ENCODE measurements around the gene KCNA10.
"Not testable (repeated sequence)": the region's sequence is repeated elsewhere in the genome, so short reads cannot be mapped to it uniquely, and the experiment has no call there.

The KCNA10 gene

DNA sequence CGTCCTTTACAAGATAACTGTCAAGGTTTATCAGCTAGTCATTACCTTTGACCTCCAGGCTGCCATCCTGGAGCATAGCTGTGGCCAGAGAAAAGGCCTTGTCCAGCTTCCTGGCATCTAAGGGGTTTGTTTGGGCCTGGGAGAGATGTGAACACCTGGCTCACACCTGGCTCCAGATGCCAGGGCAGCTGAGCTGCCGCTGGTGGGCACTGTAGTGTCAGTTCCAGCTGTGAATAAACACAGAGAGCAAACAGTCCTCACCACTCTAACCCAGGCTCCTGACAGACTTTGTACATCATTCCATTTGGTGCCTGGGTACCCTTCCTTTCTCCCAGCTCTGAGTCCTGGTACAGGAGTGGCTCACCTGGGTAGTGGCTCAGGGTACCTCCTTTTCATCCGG, 14.3 kb upstream of the KCNA10 start:
- no peak for DNase-seq (ENCODE audit: low read depth)

DNA sequence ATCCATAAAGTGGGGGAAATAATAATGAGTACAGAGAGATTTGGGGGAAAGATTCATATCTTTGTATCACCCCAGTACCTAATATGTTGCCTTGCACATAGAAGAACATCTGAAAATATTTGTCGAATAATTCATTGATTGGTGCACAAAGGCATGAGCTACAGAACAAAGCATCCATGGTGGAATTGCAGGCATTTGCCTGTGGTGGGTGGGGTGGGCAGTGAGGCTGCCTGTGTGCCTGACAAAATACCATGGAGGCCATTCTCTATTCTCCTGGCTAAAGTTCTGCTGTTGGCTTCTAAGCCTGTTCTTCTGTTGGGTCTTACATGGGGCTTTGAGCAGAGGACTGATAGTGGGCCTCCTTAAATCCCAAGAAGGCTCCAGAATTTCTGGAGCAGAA, 10.0 kb upstream of the KCNA10 start:
- no peak for DNase-seq (ENCODE audit: low read depth)

GRCh38 chr1:110526201-110526780, 7.3 kb upstream of the KCNA10 start:
- DNase-seq (ENCODE audit: low read depth), result no peak

DNA sequence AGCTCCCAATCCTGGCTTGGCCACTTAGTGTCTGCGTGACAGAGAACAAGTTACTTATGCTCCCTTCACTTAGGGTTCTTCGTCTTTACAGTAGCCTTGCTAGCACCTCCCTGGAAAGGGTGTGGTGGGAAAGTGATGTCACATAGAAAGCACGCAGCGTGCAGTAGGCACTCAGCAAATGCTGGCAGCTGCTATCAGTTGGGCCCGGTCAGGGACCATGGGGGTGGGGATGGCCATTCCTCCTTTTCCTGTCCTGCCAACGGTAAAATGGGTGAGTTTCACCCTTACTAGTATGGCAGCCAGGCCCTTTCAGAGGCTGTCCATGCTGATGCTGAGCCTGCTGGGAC, 6.2 kb upstream of the KCNA10 start:
- DNase-seq (ENCODE audit: low read depth), result no peak

DNA sequence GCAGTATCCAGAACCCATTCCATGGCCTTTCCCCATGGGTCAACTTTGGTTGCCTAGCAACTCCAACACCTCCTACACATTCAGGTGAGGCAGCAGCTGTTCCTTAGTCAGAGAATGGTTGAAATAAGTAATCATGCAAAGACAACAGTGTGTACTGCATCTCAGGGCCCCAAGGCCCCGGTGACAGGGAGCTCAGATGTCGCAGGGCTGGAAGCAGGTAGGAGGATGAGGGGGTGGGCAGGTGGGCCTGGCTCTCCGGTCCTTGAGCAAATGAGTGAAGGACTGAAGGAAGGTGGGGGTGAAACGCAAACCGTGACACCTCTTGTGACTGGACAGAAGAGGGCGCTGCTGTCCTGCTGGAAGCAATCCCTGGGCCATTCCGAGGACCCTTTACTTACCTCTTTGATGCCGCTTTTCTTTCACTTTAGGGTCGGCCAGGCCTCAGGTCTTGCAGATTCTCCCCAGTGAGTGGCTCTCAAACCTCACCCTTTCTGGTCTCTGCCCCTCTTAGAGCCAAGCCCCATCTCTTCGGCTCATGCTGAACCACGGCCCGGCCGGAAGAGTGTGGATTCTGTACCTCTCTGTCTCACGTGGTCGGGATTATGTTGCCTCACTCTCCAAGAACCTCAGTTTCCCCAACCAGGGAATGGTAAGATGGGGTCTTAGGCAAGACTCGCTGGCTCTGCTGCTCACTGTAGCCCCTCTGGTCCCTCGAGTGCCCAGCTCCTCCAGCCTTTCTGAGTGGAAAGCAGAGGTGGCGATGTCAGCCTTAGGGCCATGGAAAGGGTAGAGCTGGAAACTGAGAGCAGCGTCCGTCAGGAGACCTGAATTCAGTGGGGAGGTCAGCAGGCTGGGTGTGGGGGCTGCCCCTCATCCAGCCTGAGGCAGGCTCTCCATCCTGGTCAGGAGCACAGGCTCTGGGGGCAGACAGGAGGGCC, 5.6 kb upstream of the KCNA10 start:
- no peak for DNase-seq (ENCODE audit: low read depth)

- DNase-seq (ENCODE audit: low read depth), result peak; percentile 7
Measured at GRCh38 chr1:110523011-110523410, 4.0 kb upstream of the KCNA10 start.

GRCh38 chr1:110522560-110522959, 3.6 kb upstream of the KCNA10 start:
- no peak for DNase-seq (ENCODE audit: low read depth)

GRCh38 chr1:110520827-110521226, 1.9 kb upstream of the KCNA10 start:
- no peak for DNase-seq (ENCODE audit: low read depth)

- no peak for DNase-seq (ENCODE audit: low read depth)
Measured at GRCh38 chr1:110515891-110516290, 3.1 kb downstream of the KCNA10 start.

DNA sequence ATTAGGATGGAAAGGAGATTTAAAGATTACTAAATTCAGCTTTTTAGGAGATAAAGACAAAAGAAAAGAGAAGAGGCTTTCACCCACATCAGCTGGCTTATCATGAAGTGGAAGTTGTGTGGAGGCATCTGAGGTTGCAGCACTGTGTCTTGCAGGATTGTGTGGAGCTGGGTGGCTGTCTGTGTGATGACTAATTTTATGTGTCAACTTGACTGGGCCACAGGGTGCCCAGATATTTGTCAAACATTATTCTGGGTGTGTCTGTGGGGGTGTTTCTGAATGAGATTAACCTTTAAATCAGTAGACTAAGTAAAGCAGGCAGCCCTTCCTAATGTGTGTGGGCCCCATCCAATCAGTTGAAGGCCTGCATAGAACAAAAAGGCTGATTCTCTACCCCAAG, 3.9 kb downstream of the KCNA10 start:
- DNase-seq (ENCODE audit: low read depth), result no peak

DNA sequence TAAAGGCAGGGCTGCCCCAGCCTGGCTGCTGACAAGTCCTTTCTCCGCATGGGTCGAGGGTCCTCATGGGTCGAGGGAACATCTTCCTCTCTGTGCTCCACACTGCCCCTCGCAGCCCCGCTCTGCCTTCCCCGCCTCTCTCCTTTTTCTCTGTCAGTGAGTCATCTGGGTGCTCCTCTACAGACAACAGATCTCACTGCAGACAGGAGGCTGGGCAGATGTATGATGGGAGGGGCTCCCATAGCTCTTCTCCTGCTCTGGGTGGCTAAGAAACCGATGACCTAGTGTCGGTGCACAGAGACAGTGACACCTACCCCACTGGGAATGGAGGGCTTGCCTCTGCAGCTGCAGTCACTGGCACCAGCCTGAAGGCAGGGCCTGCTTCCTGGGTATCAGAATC, 5.5 kb downstream of the KCNA10 start:
- DNase-seq (ENCODE audit: low read depth), result no peak

GRCh38 chr1:110511436-110511835, 7.5 kb downstream of the KCNA10 start:
- DNase-seq (ENCODE audit: low read depth), result no peak

GRCh38 chr1:110510921-110511320, 8.1 kb downstream of the KCNA10 start:
- not testable (repeated sequence) for DNase-seq (ENCODE audit: low read depth)

GRCh38 chr1:110509655-110510054, 9.3 kb downstream of the KCNA10 start:
- DNase-seq (ENCODE audit: low read depth), result no peak

DNA sequence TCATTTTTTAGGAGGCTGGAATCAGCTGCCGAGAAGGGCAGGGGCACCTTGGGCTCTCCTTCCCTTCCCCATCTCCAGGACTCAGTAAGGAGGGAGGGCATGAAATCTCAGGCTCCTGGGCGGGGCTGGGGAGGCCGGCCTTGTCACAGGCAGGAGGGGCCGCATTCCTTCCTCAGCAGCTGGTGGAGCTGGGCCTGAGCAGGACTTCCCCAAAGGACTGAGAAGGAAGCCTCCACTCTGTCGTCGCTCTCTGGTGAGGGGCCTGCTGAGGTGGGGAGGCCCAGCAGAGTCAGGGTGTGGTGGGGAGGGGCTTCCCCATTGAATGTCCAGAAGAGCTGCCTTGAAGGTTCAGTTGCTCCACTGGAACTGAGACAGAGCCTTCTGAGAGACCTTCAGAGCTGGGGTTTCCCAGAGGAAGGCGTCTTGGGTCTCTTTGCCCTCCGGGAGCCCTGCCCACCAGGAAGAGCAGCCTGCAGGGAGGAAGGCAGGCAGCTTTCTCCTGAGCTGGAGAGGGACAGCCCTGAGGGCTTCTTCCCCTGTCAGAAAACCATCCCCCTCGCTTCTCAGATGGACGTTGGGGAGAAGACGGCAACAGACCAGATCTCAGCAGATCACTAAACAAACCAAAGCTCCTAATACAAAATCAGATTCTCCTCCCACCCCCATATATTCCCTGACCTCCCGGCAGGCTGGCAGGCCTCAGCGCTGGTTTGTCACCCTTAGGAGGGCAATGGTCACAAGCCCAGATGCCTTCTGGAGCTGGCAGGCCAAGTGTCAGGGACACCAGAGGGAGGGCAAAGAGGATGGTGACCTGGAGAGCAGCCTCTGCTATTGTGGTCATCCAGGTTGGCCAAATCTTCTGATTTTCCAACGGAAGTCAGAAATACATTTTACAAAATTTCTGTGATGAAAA, 10.7 kb downstream of the KCNA10 start:
- no peak for DNase-seq (ENCODE audit: low read depth)

DNA sequence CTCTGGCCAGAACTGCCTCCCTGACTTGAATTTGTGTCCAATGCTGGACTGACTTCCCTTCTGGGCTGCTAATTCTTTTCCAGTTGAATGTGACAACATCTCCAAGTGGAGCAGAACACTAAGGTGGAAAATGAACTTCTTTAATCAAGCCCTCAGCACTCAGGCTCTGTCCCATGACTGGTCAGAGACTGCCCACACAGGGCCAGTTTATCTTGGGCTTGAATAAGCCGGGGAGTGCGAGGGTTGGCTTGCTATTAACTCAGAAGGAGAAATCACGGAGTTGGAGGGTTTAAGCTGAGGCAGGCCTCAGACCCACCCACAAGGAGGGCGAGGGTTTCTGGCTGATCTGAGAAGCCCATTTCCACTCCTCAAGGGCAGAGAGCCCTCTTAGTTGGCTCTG, 12.4 kb downstream of the KCNA10 start:
- DNase-seq (ENCODE audit: low read depth), result no peak

- no peak for DNase-seq (ENCODE audit: low read depth)
Measured at GRCh38 chr1:110505596-110505995, 13.4 kb downstream of the KCNA10 start.

DNA sequence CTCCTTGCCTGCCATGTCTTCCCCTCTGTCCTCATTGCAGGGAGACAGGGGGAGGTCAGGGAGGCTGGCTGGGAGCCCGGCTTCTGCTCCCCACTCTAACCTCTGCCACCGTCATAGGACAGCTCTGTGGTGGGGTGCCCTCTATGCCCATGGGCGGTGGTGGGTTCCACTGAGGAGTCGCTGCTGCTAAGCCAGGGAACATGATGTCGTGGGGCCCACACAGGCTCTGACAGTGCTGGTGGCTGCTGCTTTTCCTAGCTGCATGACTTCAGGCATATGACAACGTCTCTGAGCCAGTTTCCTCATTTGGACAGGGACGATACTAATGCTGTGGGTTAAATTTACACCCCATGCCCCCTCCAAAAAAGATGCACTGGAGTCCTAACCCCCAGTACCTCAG, 14.7 kb downstream of the KCNA10 start:
- no peak for DNase-seq (ENCODE audit: low read depth)

GRCh38 chr1:110503471-110503870, 15.5 kb downstream of the KCNA10 start:
- no peak for DNase-seq (ENCODE audit: low read depth)

- no peak for DNase-seq (ENCODE audit: low read depth)
Measured at GRCh38 chr1:110502402-110503151, 16.4 kb downstream of the KCNA10 start.

GRCh38 chr1:110501488-110502132, 17.4 kb downstream of the KCNA10 start:
- DNase-seq (ENCODE audit: low read depth), result no peak
